ENCODE data around the gene PCOLCE2.

DNA sequence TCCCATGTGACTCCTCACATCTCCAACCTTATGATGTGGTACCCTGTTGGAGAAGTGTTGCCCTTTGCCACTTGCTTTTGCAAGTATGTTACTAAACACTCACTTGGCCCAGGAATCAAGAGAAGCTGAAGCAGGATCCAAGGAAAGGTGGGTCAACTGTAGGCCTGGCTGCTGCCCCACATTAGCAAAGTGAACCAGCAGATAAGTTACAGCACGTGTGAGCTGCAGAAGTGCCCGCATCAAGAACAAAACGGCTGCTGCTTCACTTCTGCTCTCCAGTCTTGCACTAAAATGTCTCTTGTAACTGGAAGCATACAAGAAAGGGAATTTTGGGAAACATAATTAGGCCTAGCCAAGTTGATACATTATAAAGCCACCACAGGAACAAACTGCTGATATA lies 79.6 kb downstream of the PCOLCE2 start:
- TF ChIP-seq, protein P1, sequence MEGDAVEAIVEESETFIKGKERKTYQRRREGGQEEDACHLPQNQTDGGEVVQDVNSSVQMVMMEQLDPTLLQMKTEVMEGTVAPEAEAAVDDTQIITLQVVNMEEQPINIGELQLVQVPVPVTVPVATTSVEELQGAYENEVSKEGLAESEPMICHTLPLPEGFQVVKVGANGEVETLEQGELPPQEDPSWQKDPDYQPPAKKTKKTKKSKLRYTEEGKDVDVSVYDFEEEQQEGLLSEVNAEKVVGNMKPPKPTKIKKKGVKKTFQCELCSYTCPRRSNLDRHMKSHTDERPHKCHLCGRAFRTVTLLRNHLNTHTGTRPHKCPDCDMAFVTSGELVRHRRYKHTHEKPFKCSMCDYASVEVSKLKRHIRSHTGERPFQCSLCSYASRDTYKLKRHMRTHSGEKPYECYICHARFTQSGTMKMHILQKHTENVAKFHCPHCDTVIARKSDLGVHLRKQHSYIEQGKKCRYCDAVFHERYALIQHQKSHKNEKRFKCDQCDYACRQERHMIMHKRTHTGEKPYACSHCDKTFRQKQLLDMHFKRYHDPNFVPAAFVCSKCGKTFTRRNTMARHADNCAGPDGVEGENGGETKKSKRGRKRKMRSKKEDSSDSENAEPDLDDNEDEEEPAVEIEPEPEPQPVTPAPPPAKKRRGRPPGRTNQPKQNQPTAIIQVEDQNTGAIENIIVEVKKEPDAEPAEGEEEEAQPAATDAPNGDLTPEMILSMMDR (IDR thresholded peaks at IDR 0.05) = no peak
- no peak for TF ChIP-seq POLR2A (IDR thresholded peaks at IDR 0.05)

Measured in uterus (tissue), 2 donors.